Prostate gland (tissue), 2 donors: ENCODE measurements around the gene DHX32. TPM values are rescaled to one million over a fixed set of nuclear protein-coding genes. Genes with fewer than 3 reads are reported as not detected.

Experiments
- DNase-seq: peaks from one replicate; pipeline ENCODE4 v3.0.0-alpha.2; 2019; ENCODE audit warnings: low spot score
- H3K27ac ChIP-seq, 2 donors: fragments of 200-600 bp; sonication (generic); 2 replicates each; pipeline ENCODE4 v1.5.1; 2017 to 2019
- H3K27me3 ChIP-seq: fragments of 200-600 bp; sonication (generic); replicated peaks from 2 replicates; pipeline ENCODE4 v1.5.1; 2019; ENCODE audit not compliant: insufficient read depth
- H3K36me3 ChIP-seq, 2 donors: fragments of 200-600 bp; sonication (generic); 1 replicate in 1 of 2; 2 replicates in 1 of 2; pipeline versions ENCODE4 v1.5.1 to v1.8.1; 2017 to 2019
- H3K4me1 ChIP-seq: fragments of 200-600 bp; sonication (generic); replicated peaks from 2 replicates; pipeline ENCODE4 v1.5.1; 2019
- H3K4me3 ChIP-seq, 2 donors: fragments of 200-600 bp; sonication (generic); 2 replicates each; pipeline ENCODE4 v1.5.1; 2017 to 2019
- H3K9me3 ChIP-seq: fragments of 200-600 bp; sonication (generic); 2 replicates; pipeline ENCODE4 v1.5.1; 2017
- CTCF ChIP-seq, 4 experiments: fragments of 200-600 bp in 2 of 4; fragments of 450-650 bp in 2 of 4; sonication (generic) in 2 of 4; IDR thresholded peaks; 1 replicate in 3 of 4; 2 replicates in 1 of 4; pipeline ENCODE4 v1.5.1; 2016 to 2019; ENCODE audit warnings: antibody characterized with exemption in 4 of 4, mild to moderate bottlenecking in 2 of 4, moderate library complexity in 2 of 4
- POLR2A ChIP-seq: fragments of 450-650 bp; IDR thresholded peaks from one replicate; pipeline ENCODE4 v1.6.1; 2016; ENCODE audit warnings: antibody characterized with exemption, mild to moderate bottlenecking
- POLR2AphosphoS5 ChIP-seq: sonication (generic); formaldehyde crosslinking; IDR thresholded peaks from one replicate; pipeline ENCODE4 v1.6.1; 2017; ENCODE audit warnings: antibody characterized with exemption
- WGBS: methylation state at CpG from one replicate; pipeline ENCODE4 v1.1.5; 2018; 5-methylcytosine and 5-hydroxymethylcytosine counted together
- intact Hi-C: fragments of 100-400 bp; cut with DNase I; formaldehyde crosslinking; loops from one replicate; pipeline ENCODE4 v1.14.2; 2022
- total RNA-seq, 2 donors: library from RNA; depleted of rRNA; stranded (reverse); fragments of >200 nt; gene quantifications; one replicate each; pipeline ENCODE4 v1.1.0, GENCODE V29; 2016

Gene DHX32
- total RNA-seq, 2 donors from 2014 or later: 39.3 to 53.5 TPM

GRCh38 chr10:125838802-125839575 is 42.1 kb downstream of the DHX32 start:
- WGBS: 86% methylated on average over 9 of the region's 9 CpGs
- no peak for DNase-seq
- H3K4me1 ChIP-seq: no peaks in the 10 kb centered on the region
- no peak overlapping the region for H3K27ac ChIP-seq
- peaks cover 0 to 8% of the 10 kb centered on the region in 2 donors for H3K36me3 ChIP-seq
- no peaks in the 10 kb centered on the region for H3K9me3 ChIP-seq
- H3K4me3 ChIP-seq: no peak overlapping the region
- H3K27me3 ChIP-seq: no peaks in the 10 kb centered on the region
- intact Hi-C loops: no loop called here
- TF ChIP-seq POLR2AphosphoS5 (no peak), POLR2A (no peak), CTCF (IDR thresholded peaks at IDR 0.05) (no peak)

GRCh38 chr10:125836746-125837145 is 44.3 kb downstream of the DHX32 start:
- 41% methylated on average over 2 of the region's 2 CpGs for WGBS
- intact Hi-C loops: no loop called here
- Histone ChIP-seq H3K4me3 (no peak overlapping the region), H3K27ac (no peak overlapping the region), H3K27me3 (no peaks in the 10 kb centered on the region), H3K9me3 (no peaks in the 10 kb centered on the region), H3K36me3 (peaks cover 0 to 8% of the 10 kb centered on the region in 2 donors), H3K4me1 (no peaks in the 10 kb centered on the region)
- no peak for DNase-seq
- no peak for TF ChIP-seq POLR2A
- TF ChIP-seq CTCF (IDR thresholded peaks at IDR 0.05): no peak
- TF ChIP-seq POLR2AphosphoS5: peak; percentile 65

- WGBS: 79% methylated on average over 5 of the region's 5 CpGs
- no peaks in the 10 kb centered on the region for H3K27me3 ChIP-seq
- DNase-seq: no peak
- H3K27ac ChIP-seq: no peak overlapping the region
- no peak overlapping the region for H3K4me3 ChIP-seq
- peaks cover 9% of the 10 kb centered on the region for H3K4me1 ChIP-seq
- H3K36me3 ChIP-seq: peaks cover 0 to 4% of the 10 kb centered on the region in 2 donors
- TF ChIP-seq POLR2AphosphoS5 (no peak), CTCF (IDR thresholded peaks at IDR 0.05) (no peak), POLR2A (no peak)
- no peaks in the 10 kb centered on the region for H3K9me3 ChIP-seq
- intact Hi-C loops: loop anchor here (10.0 kb wide), 1 partner anchor 664 kb away; the partner anchor contains the start of gene CTBP2
Observed at GRCh38 chr10:125828311-125828710, 52.8 kb downstream of the DHX32 start.

- no peak for TF ChIP-seq POLR2A
- peaks cover 9% of the 10 kb centered on the region for H3K4me1 ChIP-seq
- no peak overlapping the region for H3K4me3 ChIP-seq
- no peaks in the 10 kb centered on the region for H3K9me3 ChIP-seq
- intact Hi-C loops: loop anchor here (10.0 kb wide), 1 partner anchor 662 kb away; the partner anchor contains the start of gene CTBP2
- H3K36me3 ChIP-seq: peaks cover 0 to 4% of the 10 kb centered on the region in 2 donors
- WGBS: 82% methylated on average over 2 of the region's 2 CpGs
- no peak overlapping the region for H3K27ac ChIP-seq
- no peaks in the 10 kb centered on the region for H3K27me3 ChIP-seq
- DNase-seq: no peak
Observed at GRCh38 chr10:125827133-125827532, 54.0 kb downstream of the DHX32 start.

GRCh38 chr10:125824736-125825135 is 56.4 kb downstream of the DHX32 start:
- 90% methylated on average over 1 of the region's 1 CpG for WGBS
- H3K9me3 ChIP-seq: no peaks in the 10 kb centered on the region
- H3K36me3 ChIP-seq: peaks cover 0 to 4% of the 10 kb centered on the region in 2 donors
- DNase-seq: no peak
- no peaks in the 10 kb centered on the region for H3K27me3 ChIP-seq
- H3K4me1 ChIP-seq: peaks cover 9% of the 10 kb centered on the region
- no peak for TF ChIP-seq POLR2A
- TF ChIP-seq CTCF (IDR thresholded peaks at IDR 0.05): no peak
- no peak for TF ChIP-seq POLR2AphosphoS5
- peak overlapping the region in 1 of 2 donors; percentile 86 for H3K4me3 ChIP-seq
- H3K27ac ChIP-seq: no peak overlapping the region
- intact Hi-C loops: loop anchor here (10.0 kb wide), 1 partner anchor 660 kb away; the partner anchor contains the start of gene CTBP2
